Esophagus squamous epithelium (tissue), 5 donors: ENCODE measurements around the gene TMCO2. TPM values are rescaled to one million over a fixed set of nuclear protein-coding genes. Genes with fewer than 3 reads are reported as not detected.
"Not testable (repeated sequence)": the region's sequence is repeated elsewhere in the genome, so short reads cannot be mapped to it uniquely, and the experiment has no call there.

Experiments
- DNase-seq: peaks from one replicate; lab custom pipeline; 2025; lab: John Stamatoyannopoulos, UW
- H3K27ac ChIP-seq, 4 donors: fragments of 200-600 bp; sonication (generic); one replicate each; pipeline ENCODE4 v1.5.1; 2016 to 2019; ENCODE audit warnings: mild to moderate bottlenecking in 1 of 4
- H3K27me3 ChIP-seq, 4 donors: fragments of 200-600 bp; sonication (generic); 1 replicate in 3 of 4; 2 replicates in 1 of 4; pipeline versions ENCODE4 v1.5.1 to v1.6.0; 2017 to 2021; ENCODE audit warnings: antibody characterized with exemption in 1 of 4
- H3K36me3 ChIP-seq, 3 donors: fragments of 200-600 bp; sonication (generic); one replicate each; pipeline ENCODE4 v1.5.1; 2016 to 2019
- H3K4me1 ChIP-seq, 3 donors: fragments of 200-600 bp; sonication (generic); one replicate each; pipeline ENCODE4 v1.5.1; 2017 to 2019
- H3K4me3 ChIP-seq, 4 donors: fragments of 200-600 bp; sonication (generic); 1 replicate in 3 of 4; 2 replicates in 1 of 4; pipeline ENCODE4 v1.5.1; 2016 to 2019; ENCODE audit warnings: mild to moderate bottlenecking in 2 of 4, moderate library complexity in 1 of 4
- H3K9me3 ChIP-seq, 3 donors: fragments of 200-600 bp; sonication (generic); one replicate each; pipeline ENCODE4 v1.5.1; 2016 to 2019
- CTCF ChIP-seq, 6 experiments: fragments of 450-650 bp in 4 of 6; fragments of 200-600 bp in 2 of 6; sonication (generic) in 2 of 6; IDR thresholded peaks; one replicate each; pipeline ENCODE4 v1.5.1; 2016 to 2019; ENCODE audit warnings: antibody characterized with exemption in 6 of 6, mild to moderate bottlenecking in 4 of 6, moderate library complexity in 4 of 6
- POLR2A ChIP-seq, 4 donors: fragments of 450-650 bp; IDR thresholded peaks; one replicate each; pipeline ENCODE4 v1.6.1; 2017; ENCODE audit warnings: antibody characterized with exemption in 4 of 4, mild to moderate bottlenecking in 4 of 4, moderate library complexity in 3 of 4
- WGBS, 2 donors: methylation state at CpG; one replicate each; pipeline ENCODE4 v1.1.5; 2018; 5-methylcytosine and 5-hydroxymethylcytosine counted together
- intact Hi-C: fragments of 100-400 bp; cut with DNase I; formaldehyde crosslinking; loops from one replicate; pipeline ENCODE4 v1.15.0; 2022
- total RNA-seq, 4 donors: library from RNA; depleted of rRNA; stranded (reverse); fragments of >200 nt; gene quantifications; one replicate each; pipeline ENCODE4 v1.1.0, GENCODE V29; 2016
- donor health status: DM: yes; HTN: yes; CAD: no.

The TMCO2 gene
- not detected for total RNA-seq

GRCh38 chr1:40247655-40248054, at the start of gene TMCO2:
TMCO2 (plus strand) TSS chr1:40247937; CDS start chr1:40247994, 57 bp downstream.
- intact Hi-C loops: no loop called here
- no peak for TF ChIP-seq CTCF (IDR thresholded peaks at IDR 0.05)
- TF ChIP-seq POLR2A (IDR thresholded peaks at IDR 0.05): no peak
- Histone ChIP-seq H3K4me3 (no peak within 1 kb of the TSS), H3K36me3 (no peaks in the 10 kb centered on the region), H3K4me1 (no peaks in the 10 kb centered on the region), H3K9me3 (no peaks in the 10 kb centered on the region), H3K27me3 (no peaks in the 10 kb centered on the region), H3K27ac (no peak within 1 kb of the TSS)
- 53 to 64% methylated on average over 1 of the region's 1 CpG for WGBS, 2 donors
- DNase-seq: no peak

GRCh38 chr1:40199126-40199525, 48.6 kb upstream of the TMCO2 start:
- no peak for TF ChIP-seq CTCF (IDR thresholded peaks at IDR 0.05)
- no peak for TF ChIP-seq POLR2A (IDR thresholded peaks at IDR 0.05)
- 88 to 100% methylated on average over 3 of the region's 3 CpGs for WGBS, 2 donors
- H3K36me3 ChIP-seq: peaks cover 0 to 91% (median 10%) of the 10 kb centered on the region in 3 donors
- H3K27ac ChIP-seq: no peak overlapping the region
- intact Hi-C loops: no loop called here
- H3K4me1 ChIP-seq: no peaks in the 10 kb centered on the region
- H3K27me3 ChIP-seq: no peaks in the 10 kb centered on the region
- no peak for DNase-seq
- no peaks in the 10 kb centered on the region for H3K9me3 ChIP-seq
- H3K4me3 ChIP-seq: no peak overlapping the region

GRCh38 chr1:40204856-40205255, 42.9 kb upstream of the TMCO2 start:
- Histone ChIP-seq H3K36me3 (peaks cover 0 to 94% (median 10%) of the 10 kb centered on the region in 3 donors), H3K9me3 (no peaks in the 10 kb centered on the region), H3K4me3 (no peak overlapping the region), H3K27ac (no peak overlapping the region), H3K4me1 (no peaks in the 10 kb centered on the region), H3K27me3 (no peaks in the 10 kb centered on the region)
- no peak for DNase-seq
- TF ChIP-seq CTCF (IDR thresholded peaks at IDR 0.05) (no peak), POLR2A (IDR thresholded peaks at IDR 0.05) (no peak)
- 93 to 94% methylated on average over 3 to 4 of the region's 4 CpGs for WGBS, 2 donors
- intact Hi-C loops: no loop called here

- 80 to 87% methylated on average over 3 of the region's 3 CpGs for WGBS, 2 donors
- H3K36me3 ChIP-seq: peaks cover 0 to 88% (median 5%) of the 10 kb centered on the region in 3 donors
- TF ChIP-seq CTCF (IDR thresholded peaks at IDR 0.05): no peak
- no peak for TF ChIP-seq POLR2A (IDR thresholded peaks at IDR 0.05)
- H3K9me3 ChIP-seq: no peaks in the 10 kb centered on the region
- no peaks in the 10 kb centered on the region for H3K27me3 ChIP-seq
- no peaks in the 10 kb centered on the region for H3K4me1 ChIP-seq
- no peak for DNase-seq
- intact Hi-C loops: no loop called here
- no peak overlapping the region for H3K27ac ChIP-seq
- H3K4me3 ChIP-seq: no peak overlapping the region
These were observed 37.1 kb upstream of the TMCO2 start for GRCh38 chr1:40210511-40211204.

GRCh38 chr1:40218333-40218732, 29.4 kb upstream of the TMCO2 start:
- no peak overlapping the region for H3K4me3 ChIP-seq
- intact Hi-C loops: no loop called here
- DNase-seq: no peak
- TF ChIP-seq CTCF (IDR thresholded peaks at IDR 0.05): no peak
- no peak for TF ChIP-seq POLR2A (IDR thresholded peaks at IDR 0.05)
- no peaks in the 10 kb centered on the region for H3K4me1 ChIP-seq
- H3K9me3 ChIP-seq: no peaks in the 10 kb centered on the region
- no peaks in the 10 kb centered on the region for H3K27me3 ChIP-seq
- H3K27ac ChIP-seq: no peak overlapping the region
- 94% methylated on average over 5 of the region's 5 CpGs for WGBS, 2 donors
- peaks cover 0 to 58% (median 0%) of the 10 kb centered on the region in 3 donors for H3K36me3 ChIP-seq

- H3K27me3 ChIP-seq, H3K9me3 ChIP-seq, H3K4me3 ChIP-seq, H3K27ac ChIP-seq, intact Hi-C loops, H3K4me1 ChIP-seq, DNase-seq: not testable (repeated sequence)
- 91 to 92% methylated on average over 17 to 18 of the region's 18 CpGs for WGBS, 2 donors
- H3K36me3 ChIP-seq: peaks cover 0 to 72% (median 0%) of the 10 kb centered on the region in 3 donors
These were observed 26.2 kb upstream of the TMCO2 start for GRCh38 chr1:40221471-40221905.
